Stimulated activated naive B cell treated with anti-CD40 and anti-IgM and Interleukin-4, amounts not matched to agents 10 μg/mL and 1 μg/mL and 100 μg/mL, for 72 hours (primary cell): ENCODE measurements around the gene CADPS2.

Experiments used
- ATAC-seq, 2 donors: fragments of 150-1000 bp; cut with Tn5 transposase; replicated peaks; 2 replicates each; pipeline ENCODE4 v1.10.0; 2021; ENCODE audit warnings: moderate library complexity in 1 of 2
- DNase-seq: peaks from one replicate; pipeline ENCODE4 v3.0.0; 2021
- H3K27ac Mint-ChIP-seq: one replicate; pipeline ENCODE4 v1.8.0; 2022; ENCODE audit warnings: mild to moderate bottlenecking, mixed read lengths
- H3K27me3 Mint-ChIP-seq, 2 donors: one replicate each; pipeline ENCODE4 v1.8.0; 2022; ENCODE audit warnings: mixed read lengths in 2 of 2
- H3K36me3 Mint-ChIP-seq, 2 donors: one replicate each; pipeline ENCODE4 v1.8.0; 2022; ENCODE audit warnings: mixed read lengths in 2 of 2, mild to moderate bottlenecking in 1 of 2
- H3K4me1 Mint-ChIP-seq, 2 donors: one replicate each; pipeline ENCODE4 v1.8.0; 2022; ENCODE audit warnings: mixed read lengths in 2 of 2, mild to moderate bottlenecking in 1 of 2
- H3K4me3 Mint-ChIP-seq, 2 donors: one replicate each; pipeline ENCODE4 v1.8.0; 2022; ENCODE audit warnings: mild to moderate bottlenecking in 2 of 2, mixed read lengths in 2 of 2, moderate library complexity in 1 of 2
- H3K9me3 Mint-ChIP-seq, 2 donors: one replicate each; pipeline ENCODE4 v1.8.0; 2022; ENCODE audit warnings: mixed read lengths in 2 of 2, mild to moderate bottlenecking in 1 of 2

CADPS2 gene

DNA sequence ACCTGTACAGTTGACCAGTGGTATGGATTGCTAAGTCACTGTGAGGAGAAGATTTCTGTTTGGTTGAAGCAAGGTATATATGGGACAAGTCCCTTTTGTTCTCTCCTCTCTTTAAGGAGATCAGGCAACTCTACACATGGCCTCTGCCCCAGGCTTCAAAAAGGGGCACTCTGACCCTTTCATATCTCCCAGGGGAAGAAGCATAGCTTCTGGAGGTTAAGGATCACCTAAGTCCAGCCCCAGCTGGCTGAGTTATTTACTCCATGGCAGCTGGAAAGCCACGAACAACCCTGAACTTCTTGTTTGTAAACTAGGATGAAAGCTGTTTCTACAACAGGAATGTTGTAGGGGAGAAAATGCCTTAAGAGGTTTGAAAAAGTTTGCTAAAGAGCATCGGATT, 452.5 kb downstream of the CADPS2 start:
- H3K27ac Mint-ChIP-seq, result no peak overlapping the region
- ATAC-seq, result no peak
- no peaks in the 10 kb centered on the region for H3K4me1 Mint-ChIP-seq
- no peak for DNase-seq
- no peak overlapping the region for H3K4me3 Mint-ChIP-seq
- no peaks in the 10 kb centered on the region for H3K36me3 Mint-ChIP-seq
- no peaks in the 10 kb centered on the region for H3K9me3 Mint-ChIP-seq
- H3K27me3 Mint-ChIP-seq, result no peaks in the 10 kb centered on the region

DNA sequence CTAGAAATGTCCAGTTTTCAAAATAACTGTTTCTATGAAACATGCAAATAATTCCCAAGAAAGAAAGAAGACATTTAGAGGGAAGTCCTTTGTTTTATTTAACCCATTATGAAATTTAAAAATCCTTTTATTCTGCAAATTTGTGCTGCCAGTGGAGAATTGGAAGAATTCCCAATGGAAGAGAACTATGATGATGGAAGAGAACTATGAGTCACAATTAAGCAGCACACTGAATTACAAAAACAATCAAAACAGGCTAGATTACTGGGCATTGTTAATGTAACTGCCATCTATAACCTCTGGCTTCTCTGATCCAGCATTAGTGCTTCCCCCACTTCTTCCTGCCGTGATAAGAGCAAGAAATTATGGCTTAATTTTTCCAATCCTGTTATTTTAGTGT, 455.6 kb downstream of the CADPS2 start:
- no peak overlapping the region for H3K27ac Mint-ChIP-seq
- H3K4me1 Mint-ChIP-seq, result no peaks in the 10 kb centered on the region
- H3K27me3 Mint-ChIP-seq, result no peaks in the 10 kb centered on the region
- H3K9me3 Mint-ChIP-seq, result no peaks in the 10 kb centered on the region
- ATAC-seq (no peak), DNase-seq (no peak)
- H3K4me3 Mint-ChIP-seq, result no peak overlapping the region
- H3K36me3 Mint-ChIP-seq, result no peaks in the 10 kb centered on the region

DNA sequence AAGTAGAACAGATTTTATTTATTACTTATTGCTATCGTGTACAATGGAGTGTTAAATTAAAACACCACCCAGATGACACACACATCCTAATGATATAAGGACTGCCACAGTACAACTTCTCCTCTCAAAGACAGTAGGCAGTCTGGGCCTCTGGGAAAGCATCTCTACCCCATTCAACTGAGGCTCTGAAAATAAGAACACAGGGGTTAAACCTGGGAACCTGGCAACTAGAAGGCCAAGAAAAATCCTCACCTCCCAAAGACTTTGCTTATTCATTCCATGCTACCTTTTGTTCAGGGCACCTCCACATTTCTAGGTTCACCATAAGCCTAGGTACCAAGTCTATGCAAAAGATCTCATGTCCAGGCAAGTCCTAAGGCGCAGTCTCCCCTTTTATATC, 456.3 kb downstream of the CADPS2 start:
- no peak overlapping the region for H3K27ac Mint-ChIP-seq
- H3K27me3 Mint-ChIP-seq, result no peaks in the 10 kb centered on the region
- no peaks in the 10 kb centered on the region for H3K9me3 Mint-ChIP-seq
- no peaks in the 10 kb centered on the region for H3K4me1 Mint-ChIP-seq
- H3K36me3 Mint-ChIP-seq, result no peaks in the 10 kb centered on the region
- no peak overlapping the region for H3K4me3 Mint-ChIP-seq
- ATAC-seq, result no peak
- DNase-seq, result no peak

GRCh38 chr7:122425731-122426130, 460.5 kb downstream of the CADPS2 start:
- no peak overlapping the region for H3K27ac Mint-ChIP-seq
- H3K36me3 Mint-ChIP-seq, result no peaks in the 10 kb centered on the region
- no peaks in the 10 kb centered on the region for H3K4me1 Mint-ChIP-seq
- no peak overlapping the region for H3K4me3 Mint-ChIP-seq
- no peak for DNase-seq
- H3K9me3 Mint-ChIP-seq, result no peaks in the 10 kb centered on the region
- no peak for ATAC-seq
- no peaks in the 10 kb centered on the region for H3K27me3 Mint-ChIP-seq

DNA sequence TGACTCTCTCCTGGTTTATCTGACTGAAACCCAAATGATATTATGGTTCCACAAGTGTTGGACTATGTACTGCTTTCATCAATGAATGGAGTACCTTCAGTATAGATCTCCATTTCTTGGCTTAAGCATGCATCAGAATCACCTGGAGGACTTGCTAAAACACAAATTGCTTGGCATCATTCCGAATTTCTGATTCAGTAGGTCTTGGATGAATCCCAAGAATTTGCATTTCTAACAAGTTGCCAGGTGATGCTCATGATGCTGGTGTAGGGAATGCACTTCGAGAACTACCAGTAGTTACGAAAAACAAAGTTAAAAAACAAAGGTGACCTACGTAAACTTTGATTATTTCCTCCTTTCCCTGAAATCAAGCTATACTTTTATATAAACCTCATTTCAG, 462.7 kb downstream of the CADPS2 start:
- no peaks in the 10 kb centered on the region for H3K36me3 Mint-ChIP-seq
- ATAC-seq, result no peak
- DNase-seq, result no peak
- H3K4me3 Mint-ChIP-seq, result no peak overlapping the region
- no peak overlapping the region for H3K27ac Mint-ChIP-seq
- H3K27me3 Mint-ChIP-seq, result no peaks in the 10 kb centered on the region
- no peaks in the 10 kb centered on the region for H3K9me3 Mint-ChIP-seq
- no peaks in the 10 kb centered on the region for H3K4me1 Mint-ChIP-seq

GRCh38 chr7:122416336-122416735, 469.9 kb downstream of the CADPS2 start:
- no peak for DNase-seq
- H3K36me3 Mint-ChIP-seq, result no peaks in the 10 kb centered on the region
- H3K4me1 Mint-ChIP-seq, result no peaks in the 10 kb centered on the region
- no peak overlapping the region for H3K27ac Mint-ChIP-seq
- no peak overlapping the region for H3K4me3 Mint-ChIP-seq
- H3K9me3 Mint-ChIP-seq, result peaks cover 0 to 3% of the 10 kb centered on the region in 2 donors
- H3K27me3 Mint-ChIP-seq, result no peaks in the 10 kb centered on the region
- no peak for ATAC-seq

DNA sequence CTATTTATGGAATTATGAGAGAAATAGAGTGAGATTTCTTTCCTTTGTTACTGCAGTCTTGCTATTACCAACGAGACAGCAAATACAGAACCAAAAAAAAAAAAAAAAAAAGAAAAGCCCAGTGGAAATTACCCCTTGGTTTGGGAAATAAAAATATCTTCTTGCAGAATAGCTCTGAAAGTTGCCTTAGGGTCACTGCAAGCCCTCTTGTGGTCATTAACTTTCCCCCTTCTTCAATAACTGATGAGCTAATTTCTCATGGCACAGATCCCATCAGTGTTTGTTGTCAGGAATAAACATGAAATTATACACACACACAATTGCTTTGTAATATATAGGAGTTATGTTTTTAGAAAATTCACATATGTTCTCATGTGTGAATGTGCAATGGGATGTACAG, 470.8 kb downstream of the CADPS2 start:
- H3K27me3 Mint-ChIP-seq, result no peaks in the 10 kb centered on the region
- no peak overlapping the region for H3K4me3 Mint-ChIP-seq
- H3K36me3 Mint-ChIP-seq, result no peaks in the 10 kb centered on the region
- H3K27ac Mint-ChIP-seq, result no peak overlapping the region
- no peaks in the 10 kb centered on the region for H3K4me1 Mint-ChIP-seq
- DNase-seq, result no peak
- H3K9me3 Mint-ChIP-seq, result peaks cover 0 to 3% of the 10 kb centered on the region in 2 donors
- no peak for ATAC-seq

DNA sequence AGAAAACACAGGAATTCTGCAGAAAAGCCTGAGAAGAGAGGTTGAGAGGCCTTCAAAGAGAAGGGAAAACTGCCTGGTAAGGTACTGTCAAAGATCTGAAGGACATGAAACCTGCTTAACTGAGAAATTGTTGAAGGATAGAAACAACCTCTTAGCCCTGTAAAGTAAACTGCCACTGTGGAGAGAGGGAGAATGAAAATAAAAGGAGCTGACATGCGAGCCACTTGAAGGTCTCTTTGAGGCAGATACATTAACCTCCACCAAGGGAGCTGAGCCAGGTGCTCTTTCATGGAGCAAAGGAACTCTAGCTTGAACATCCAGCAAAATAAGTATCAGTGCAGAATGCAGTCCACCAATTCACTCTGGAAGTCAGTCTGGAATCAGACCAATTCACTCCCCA, 472.9 kb downstream of the CADPS2 start:
- DNase-seq, result no peak
- no peak overlapping the region for H3K4me3 Mint-ChIP-seq
- no peak overlapping the region for H3K27ac Mint-ChIP-seq
- ATAC-seq, result no peak
- no peaks in the 10 kb centered on the region for H3K36me3 Mint-ChIP-seq
- H3K9me3 Mint-ChIP-seq, result peaks cover 0 to 3% of the 10 kb centered on the region in 2 donors
- no peaks in the 10 kb centered on the region for H3K27me3 Mint-ChIP-seq
- no peaks in the 10 kb centered on the region for H3K4me1 Mint-ChIP-seq

GRCh38 chr7:122412883-122413282, 473.4 kb downstream of the CADPS2 start:
- H3K27ac Mint-ChIP-seq, result no peak overlapping the region

DNA sequence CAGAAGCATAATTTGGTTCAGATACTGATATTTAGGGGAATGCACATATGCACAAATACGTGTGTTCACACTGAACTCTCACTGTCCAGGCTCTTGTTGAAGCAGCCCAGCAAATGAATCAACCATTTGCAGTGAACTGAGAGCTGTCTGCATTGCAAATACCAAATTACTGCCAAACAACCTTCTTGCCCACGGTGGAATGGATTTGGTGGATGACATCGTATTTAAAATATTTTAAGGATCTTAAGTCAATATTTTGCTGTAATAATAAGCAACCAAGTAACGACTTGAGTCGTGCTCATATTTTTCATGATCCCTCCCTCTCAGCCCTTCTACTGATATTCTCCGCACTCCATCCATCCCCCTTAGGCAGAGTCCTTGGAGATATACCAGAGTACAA, 473.8 kb downstream of the CADPS2 start:
- no peak for DNase-seq
- Mint-ChIP-seq H3K4me3 (no peak overlapping the region), H3K27ac (no peak overlapping the region)

More at GRCh38 chr7:122412883-122413282, 473.4 kb downstream of the CADPS2 start:
- ATAC-seq (no peak), DNase-seq (no peak)
- no peaks in the 10 kb centered on the region for H3K27me3 Mint-ChIP-seq
- H3K4me3 Mint-ChIP-seq, result no peak overlapping the region
- H3K4me1 Mint-ChIP-seq, result no peaks in the 10 kb centered on the region
- H3K36me3 Mint-ChIP-seq, result no peaks in the 10 kb centered on the region
- H3K9me3 Mint-ChIP-seq, result peaks cover 0 to 3% of the 10 kb centered on the region in 2 donors

DNA sequence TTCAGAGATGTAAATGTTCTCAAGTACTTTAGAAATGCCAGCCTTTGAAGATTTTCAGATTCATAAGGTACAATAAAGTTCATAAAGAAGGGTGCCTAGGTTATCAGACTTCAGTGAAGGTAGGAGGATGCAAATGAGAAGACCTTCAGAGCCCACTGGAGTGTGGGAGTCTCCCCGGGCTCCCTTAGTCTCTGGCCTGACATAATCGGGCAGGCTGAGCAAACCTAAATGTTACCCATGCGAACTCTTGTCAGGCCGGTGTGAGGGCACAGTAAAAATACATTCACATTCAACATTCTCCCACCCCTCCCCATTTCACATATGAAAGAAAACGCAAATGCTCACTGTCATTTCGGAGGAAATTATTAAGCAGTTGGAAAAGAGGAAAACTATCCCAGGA, 479.1 kb downstream of the CADPS2 start:
- no peaks in the 10 kb centered on the region for H3K9me3 Mint-ChIP-seq
- ATAC-seq (no peak), DNase-seq (no peak)
- H3K4me1 Mint-ChIP-seq, result no peaks in the 10 kb centered on the region
- no peak overlapping the region for H3K4me3 Mint-ChIP-seq
- H3K27ac Mint-ChIP-seq, result no peak overlapping the region
- no peaks in the 10 kb centered on the region for H3K36me3 Mint-ChIP-seq
- no peaks in the 10 kb centered on the region for H3K27me3 Mint-ChIP-seq

More for the DNA sequence above, 473.8 kb downstream of the CADPS2 start:
- peaks cover 0 to under 1% of the 10 kb centered on the region in 2 donors for H3K9me3 Mint-ChIP-seq
- no peaks in the 10 kb centered on the region for H3K27me3 Mint-ChIP-seq
- H3K4me1 Mint-ChIP-seq, result no peaks in the 10 kb centered on the region
- H3K36me3 Mint-ChIP-seq, result no peaks in the 10 kb centered on the region
- ATAC-seq, result no peak

DNA sequence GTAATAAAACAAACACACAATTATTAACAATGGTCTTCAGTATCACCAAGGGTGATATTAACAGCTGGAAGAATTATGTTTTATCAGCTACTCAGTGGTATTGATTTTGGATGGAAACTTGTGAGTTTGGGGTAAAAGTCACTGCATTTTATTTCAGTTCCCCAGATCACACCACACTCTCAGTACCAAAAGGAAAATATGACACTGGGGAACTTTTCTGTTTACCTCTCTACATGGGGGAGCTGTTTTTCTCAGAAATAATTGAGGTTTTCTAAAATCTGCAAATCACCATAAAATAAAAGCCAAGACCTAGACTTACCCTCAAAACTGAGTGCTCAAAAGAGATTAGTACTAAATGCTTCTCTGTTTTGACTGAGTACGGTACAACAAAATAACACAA, 483.1 kb downstream of the CADPS2 start:
- DNase-seq (no peak), ATAC-seq (no peak)
- no peaks in the 10 kb centered on the region for H3K4me1 Mint-ChIP-seq

GRCh38 chr7:122402235-122402634, 484.0 kb downstream of the CADPS2 start:
- H3K4me3 Mint-ChIP-seq, result no peak overlapping the region
- DNase-seq, result no peak
- no peaks in the 10 kb centered on the region for H3K36me3 Mint-ChIP-seq
- H3K27ac Mint-ChIP-seq, result no peak overlapping the region
- no peaks in the 10 kb centered on the region for H3K9me3 Mint-ChIP-seq
- no peaks in the 10 kb centered on the region for H3K27me3 Mint-ChIP-seq
- ATAC-seq, result no peak
- no peaks in the 10 kb centered on the region for H3K4me1 Mint-ChIP-seq

More for the DNA sequence above, 483.1 kb downstream of the CADPS2 start:
- no peak overlapping the region for H3K27ac Mint-ChIP-seq
- no peaks in the 10 kb centered on the region for H3K36me3 Mint-ChIP-seq
- H3K9me3 Mint-ChIP-seq, result no peaks in the 10 kb centered on the region
- H3K4me3 Mint-ChIP-seq, result no peak overlapping the region
- H3K27me3 Mint-ChIP-seq, result no peaks in the 10 kb centered on the region

- Mint-ChIP-seq H3K36me3 (no peaks in the 10 kb centered on the region), H3K27me3 (no peaks in the 10 kb centered on the region), H3K27ac (no peak overlapping the region), H3K4me3 (no peak overlapping the region), H3K4me1 (no peaks in the 10 kb centered on the region), H3K9me3 (no peaks in the 10 kb centered on the region)
- DNase-seq (no peak), ATAC-seq (no peak)
Measured at GRCh38 chr7:122397381-122397780, 488.9 kb downstream of the CADPS2 start.

- no peak for DNase-seq
- H3K4me1 Mint-ChIP-seq, result no peaks in the 10 kb centered on the region
- no peak overlapping the region for H3K27ac Mint-ChIP-seq
- H3K36me3 Mint-ChIP-seq, result no peaks in the 10 kb centered on the region
- H3K9me3 Mint-ChIP-seq, result no peaks in the 10 kb centered on the region
- ATAC-seq, result no peak
- H3K4me3 Mint-ChIP-seq, result no peak overlapping the region
- H3K27me3 Mint-ChIP-seq, result no peaks in the 10 kb centered on the region
Measured at GRCh38 chr7:122394512-122394911, 491.7 kb downstream of the CADPS2 start.

GRCh38 chr7:122384528-122384927, 501.7 kb downstream of the CADPS2 start:
- H3K27ac Mint-ChIP-seq, result no peak overlapping the region

More at GRCh38 chr7:122384528-122384927, 501.7 kb downstream of the CADPS2 start:
- Mint-ChIP-seq H3K9me3 (peaks cover 0 to 3% of the 10 kb centered on the region in 2 donors), H3K36me3 (no peaks in the 10 kb centered on the region), H3K27me3 (no peaks in the 10 kb centered on the region), H3K4me1 (no peaks in the 10 kb centered on the region), H3K4me3 (no peak overlapping the region)
- ATAC-seq, result no peak
- DNase-seq, result no peak
